Brain microvascular endothelial cell (primary cell): Measurements from ENCODE around the gene ZNF471.

Source experiments
- DNase-seq: peaks from one replicate; pipeline ENCODE4 v3.0.0-alpha.2; 2020
- H3K27ac ChIP-seq: fragments of 250-450 bp; sonication (Bioruptor Pico); 2 replicates; pipeline ENCODE4 v1.5.1; 2020; ENCODE audit warnings: mild to moderate bottlenecking, moderate library complexity
- H3K27me3 ChIP-seq: fragments of 250-450 bp; sonication (Bioruptor Pico); replicated peaks from 2 replicates; pipeline ENCODE4 v1.5.1; 2020; ENCODE audit warnings: mild to moderate bottlenecking
- H3K36me3 ChIP-seq: fragments of 250-450 bp; sonication (Bioruptor Pico); replicated peaks from 2 replicates; pipeline ENCODE4 v1.5.1; 2020; ENCODE audit warnings: mild to moderate bottlenecking
- H3K4me3 ChIP-seq: 2 replicates; pipeline ENCODE4 v1.5.1; 2011; ENCODE audit warnings: low read depth, mild to moderate bottlenecking, control low read depth, low read length, moderate library complexity
- CTCF ChIP-seq: IDR thresholded peaks from 2 replicates; pipeline ENCODE4 v1.5.1; 2011; ENCODE audit warnings: low read depth, mild to moderate bottlenecking, moderate library complexity, low read length, control low read depth, inconsistent platforms; ENCODE audit errors: missing control alignments
- in situ Hi-C: cut with HindIII; loops from 2 replicates; pipeline ENCODE4 v1.10.0; 2017; ENCODE audit warnings: low sequenced_read_pairs, low pct_ligation_motif_present

ZNF471 gene

GRCh38 chr19:56577719-56578602, 70.3 kb downstream of the ZNF471 start:
- no peak for TF ChIP-seq CTCF
- in situ Hi-C loops, result no loop called here
- Histone ChIP-seq H3K27me3 (no peaks in the 10 kb centered on the region), H3K4me3 (no peak overlapping the region), H3K36me3 (peaks cover 13% of the 10 kb centered on the region), H3K27ac (no peak overlapping the region)
- DNase-seq, result no peak
